ENCODE data around the gene AKT2.
"Not testable (repeated sequence)": the region's sequence is repeated elsewhere in the genome, so short reads cannot be mapped to it uniquely, and the experiment has no call there.

AKT2 gene

GRCh38 chr19:40232949-40233810, 52.0 kb downstream of the AKT2 start:
- no peak for DNase-seq

GRCh38 chr19:40232479-40232878, 52.7 kb downstream of the AKT2 start:
- no peak for DNase-seq

GRCh38 chr19:40231544-40232424, 53.4 kb downstream of the AKT2 start:
- DNase-seq: no peak

- DNase-seq: no peak
Observed at GRCh38 chr19:40231057-40231456, 54.1 kb downstream of the AKT2 start.

- no peak for DNase-seq
Observed at GRCh38 chr19:40229926-40230417, 55.2 kb downstream of the AKT2 start.

GRCh38 chr19:40229484-40229883, 55.7 kb downstream of the AKT2 start:
- DNase-seq: no peak

- no peak for DNase-seq
Observed at GRCh38 chr19:40228863-40229262, 56.3 kb downstream of the AKT2 start.

GRCh38 chr19:40228346-40228745, 56.8 kb downstream of the AKT2 start:
- DNase-seq: no peak

- DNase-seq: no peak
Observed at GRCh38 chr19:40225440-40226305, 59.5 kb downstream of the AKT2 start.

- no peak for DNase-seq
Observed at GRCh38 chr19:40224342-40225150, 60.6 kb downstream of the AKT2 start.

- no peak for DNase-seq
Observed at GRCh38 chr19:40223135-40223822, 61.9 kb downstream of the AKT2 start.

GRCh38 chr19:40221858-40222619, 63.1 kb downstream of the AKT2 start:
- DNase-seq: peak; percentile 89

- no peak for DNase-seq
Observed at GRCh38 chr19:40220674-40221073, 64.5 kb downstream of the AKT2 start.

- DNase-seq: peak; percentile 66
Observed at GRCh38 chr19:40219721-40220276, 65.3 kb downstream of the AKT2 start.

GRCh38 chr19:40219029-40219428, 66.1 kb downstream of the AKT2 start:
- not testable (repeated sequence) for DNase-seq

GRCh38 chr19:40217934-40218890, 66.9 kb downstream of the AKT2 start, which contains the start of gene TTC9B:
TSS of gene TTC9B (minus strand) at chr19:40218384. CDS start at chr19:40218381, 3 bp downstream.
- DNase-seq: no peak

- peak; percentile 32 for DNase-seq
Observed at GRCh38 chr19:40217027-40217810, 67.9 kb downstream of the AKT2 start.

GRCh38 chr19:40216777-40217026, 68.4 kb downstream of the AKT2 start:
- no peak for DNase-seq

All from hematopoietic multipotent progenitor cell treated with erythropoietin and hydrocortisone succinate and interleukin-3 and kit ligand, for 8 days (in vitro differentiated cells).